GM23338 (cell line): ENCODE measurements around the gene CERS5. TPM values are rescaled to one million over a fixed set of nuclear protein-coding genes. Genes with fewer than 3 reads are reported as not detected.
"Not testable (repeated sequence)": the region's sequence is repeated elsewhere in the genome, so short reads cannot be mapped to it uniquely, and the experiment has no call there.

ENCODE experiments used
- ATAC-seq: fragments of 200-7000 bp; cut with Tn5 transposase; 3 replicates; pipeline ENCODE4 v1.9.1; 2020
- DNase-seq: peaks from one replicate; pipeline ENCODE4 v3.0.0-alpha.2; 2015; ENCODE audit warnings: low spot score
- H2AFZ ChIP-seq: fragments of 200-600 bp; sonication (generic); 2 replicates; pipeline ENCODE4 v1.8.0; 2016; ENCODE audit warnings: antibody characterized with exemption, mild to moderate bottlenecking, moderate library complexity
- H3F3A ChIP-seq: fragments of 200-600 bp; sonication (generic); replicated peaks from 2 replicates; pipeline ENCODE4 v1.8.0; 2017; ENCODE audit warnings: antibody characterized with exemption, mixed run types, low read depth
- H3K27ac ChIP-seq: fragments of 200-600 bp; sonication (generic); 2 replicates; pipeline ENCODE4 v1.6.1; 2016; ENCODE audit warnings: low read depth
- H3K27me3 ChIP-seq: fragments of 200-600 bp; sonication (generic); 2 replicates; pipeline ENCODE4 v1.8.0; 2016; ENCODE audit warnings: mild to moderate bottlenecking, mixed run types, moderate library complexity; ENCODE audit not compliant: insufficient read depth
- H3K36me3 ChIP-seq: fragments of 200-600 bp; sonication (generic); 2 replicates; pipeline ENCODE4 v1.8.0; 2016; ENCODE audit warnings: mild to moderate bottlenecking; ENCODE audit not compliant: insufficient read depth
- H3K4me1 ChIP-seq: fragments of 200-600 bp; sonication (generic); 2 replicates; pipeline ENCODE4 v1.8.0; 2016; ENCODE audit warnings: mild to moderate bottlenecking, moderate library complexity; ENCODE audit not compliant: insufficient read depth
- H3K4me2 ChIP-seq: fragments of 200-600 bp; sonication (generic); 2 replicates; pipeline ENCODE4 v1.7.1; 2017; ENCODE audit warnings: mixed run types
- H3K4me3 ChIP-seq: fragments of 200-600 bp; sonication (generic); 2 replicates; pipeline ENCODE4 v1.6.1; 2016; ENCODE audit warnings: mixed run types
- H3K79me2 ChIP-seq: fragments of 200-600 bp; sonication (generic); replicated peaks from 2 replicates; pipeline ENCODE4 v1.8.0; 2017; ENCODE audit warnings: mild to moderate bottlenecking; ENCODE audit not compliant: insufficient read depth
- H3K9me2 ChIP-seq: fragments of 200-600 bp; sonication (generic); 2 replicates; pipeline ENCODE4 v1.8.0; 2017; ENCODE audit not compliant: insufficient read depth
- H4K20me1 ChIP-seq: fragments of 200-600 bp; sonication (generic); replicated peaks from 2 replicates; pipeline ENCODE4 v1.8.0; 2017; ENCODE audit warnings: mild to moderate bottlenecking; ENCODE audit not compliant: insufficient read depth
- H3K27ac Mint-ChIP-seq: 2 replicates; pipeline ENCODE4 v1.8.0; 2020; ENCODE audit warnings: inconsistent platforms, mild to moderate bottlenecking, moderate library complexity, mixed read lengths
- H3K27me3 Mint-ChIP-seq: 3 replicates; pipeline ENCODE4 v1.8.0; 2022; ENCODE audit warnings: low read depth, mild to moderate bottlenecking, moderate library complexity, mixed read lengths, inconsistent platforms; ENCODE audit not compliant: insufficient read depth, poor library complexity
- H3K36me3 Mint-ChIP-seq: 3 replicates; pipeline ENCODE4 v1.8.0; 2021; ENCODE audit warnings: low read depth, mild to moderate bottlenecking, inconsistent platforms, moderate library complexity, mixed read lengths
- H3K4me1 Mint-ChIP-seq: 3 replicates; pipeline ENCODE4 v1.8.0; 2020; ENCODE audit warnings: mild to moderate bottlenecking, inconsistent platforms, mixed read lengths
- H3K4me3 Mint-ChIP-seq: 3 replicates; pipeline ENCODE4 v1.8.0; 2021; ENCODE audit warnings: moderate library complexity, mild to moderate bottlenecking, inconsistent platforms, mixed read lengths
- H3K9me3 Mint-ChIP-seq: 3 replicates; pipeline ENCODE4 v1.8.0; 2020; ENCODE audit warnings: moderate library complexity, mild to moderate bottlenecking, inconsistent platforms, mixed read lengths
- CREB1 ChIP-seq: fragments of 250-450 bp; sonication (Bioruptor Pico); IDR thresholded peaks from 2 replicates; pipeline ENCODE4 v1.5.0; 2020; ENCODE audit warnings: low read depth, mild to moderate bottlenecking, moderate library complexity
- CTCF ChIP-seq, 2 experiments: fragments of 200-600 bp in 1 of 2; sonication (generic) in 1 of 2; conservative IDR thresholded peaks; 2 replicates each; pipeline versions ENCODE4 v1.5.1 to v1.6.1; 2016 to 2017; ENCODE audit warnings: antibody characterized with exemption in 2 of 2, low read depth in 2 of 2, mild to moderate bottlenecking in 2 of 2, moderate library complexity in 1 of 2
- EZH2 ChIP-seq: fragments of 200-600 bp; sonication (generic); IDR thresholded peaks from one replicate; pipeline ENCODE4 v1.8.0; 2017; ENCODE audit warnings: antibody characterized with exemption, mild to moderate bottlenecking, low read depth; ENCODE audit not compliant: unreplicated experiment
- EZH2phosphoT487 ChIP-seq: fragments of 200-600 bp; sonication (generic); IDR thresholded peaks from one replicate; pipeline ENCODE4 v1.8.1; 2018; ENCODE audit warnings: antibody characterized with exemption; ENCODE audit not compliant: unreplicated experiment
- JUNB ChIP-seq: IDR thresholded peaks from one replicate; pipeline ENCODE4 v1.6.1; 2016; ENCODE audit warnings: antibody characterized with exemption; ENCODE audit not compliant: unreplicated experiment
- REST ChIP-seq: IDR thresholded peaks from one replicate; pipeline ENCODE4 v1.6.1; 2018; ENCODE audit warnings: antibody characterized with exemption; ENCODE audit not compliant: unreplicated experiment
- STAT1 ChIP-seq: IDR thresholded peaks from one replicate; pipeline ENCODE4 v1.6.1; 2016; ENCODE audit warnings: antibody characterized with exemption; ENCODE audit not compliant: unreplicated experiment
- ZNF114 ChIP-seq: fragments of 250-450 bp; sonication (Bioruptor Pico); IDR thresholded peaks from 2 replicates; pipeline ENCODE4 v1.5.0; 2020; ENCODE audit warnings: mild to moderate bottlenecking, moderate library complexity
- ZNF331 ChIP-seq: fragments of 250-450 bp; sonication (Bioruptor Pico); IDR thresholded peaks from 2 replicates; pipeline ENCODE4 v1.5.0; 2020; ENCODE audit warnings: low read depth, mild to moderate bottlenecking, moderate library complexity
- polyA plus RNA-seq: library from polyadenylated mRNA; unstranded; fragments of >200 nt; fragmentation: Nextera tagmentation; extraction: Ambion mirVana; gene quantifications from 2 replicates; pipeline ENCODE4 v1.2.1, GENCODE V29; 2016
- total RNA-seq: library from RNA; depleted of rRNA; stranded (reverse); fragments of >200 nt; shearing (Covaris generic); gene quantifications from 2 replicates; pipeline ENCODE4 v1.2.3, GENCODE V29; 2014
- TF ChIP-seq, protein P1 (sequence below): IDR thresholded peaks from 2 replicates; pipeline ENCODE4 v1.6.1; 2016; ENCODE audit warnings: antibody characterized with exemption
- TF ChIP-seq, protein P2 (sequence below): fragments of 250-450 bp; sonication (Bioruptor Pico); IDR thresholded peaks from 2 replicates; pipeline ENCODE4 v1.5.0; 2020; ENCODE audit warnings: mild to moderate bottlenecking, moderate library complexity

The CERS5 gene
- total and polyA plus RNA-seq, 2 experiments from 2014 or later, result 42.7 to 56.5 TPM

DNA sequence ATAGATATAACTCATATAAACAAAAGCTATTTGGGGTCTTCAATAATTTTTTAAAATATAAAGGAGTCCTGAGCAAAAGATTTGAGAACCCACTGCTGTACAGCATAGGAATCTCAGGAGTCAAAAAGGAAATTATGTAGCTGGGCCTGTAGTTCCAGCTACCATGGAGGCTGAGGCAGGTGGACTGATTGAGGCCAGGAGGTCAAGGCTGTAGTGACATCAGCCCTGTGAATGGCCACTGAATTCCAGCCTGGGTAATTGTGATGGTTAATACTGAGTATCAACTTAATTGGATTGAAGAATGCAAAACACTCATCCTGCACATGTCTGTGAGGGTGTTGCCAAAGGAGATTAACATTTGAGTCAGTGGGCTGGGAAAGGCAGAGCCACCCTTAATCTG, 10.5 kb downstream of the CERS5 start:
- Mint-ChIP-seq H3K27ac (no peak overlapping the region), H3K9me3 (no peaks in the 10 kb centered on the region), H3K4me1 (no peaks in the 10 kb centered on the region), H3K27me3 (no peaks in the 10 kb centered on the region), H3K36me3 (peaks cover 21% of the 10 kb centered on the region; the same call in 2 of the 3 replicates), H3K4me3 (no peak overlapping the region)
- Histone ChIP-seq H3F3A (peaks cover 4% of the 10 kb centered on the region; the same call in 1 of the 2 replicates), H3K4me3 (no peak overlapping the region), H3K27me3 (no peaks in the 10 kb centered on the region), H2AFZ (no peak overlapping the region), H4K20me1 (peaks cover 42% of the 10 kb centered on the region), H3K9me2 (no peaks in the 10 kb centered on the region), H3K79me2 (peaks cover 91% of the 10 kb centered on the region), H3K27ac (no peak overlapping the region), H3K4me1 (no peaks in the 10 kb centered on the region), H3K36me3 (no peaks in the 10 kb centered on the region), H3K4me2 (no peak overlapping the region)
- DNase-seq (no peak), ATAC-seq (no peak)
- TF ChIP-seq CTCF (conservative IDR thresholded peaks at IDR 0.05; ENCODE audit: low read depth in 2 of 2) (no peak), EZH2 (no peak), STAT1 (no peak), EZH2phosphoT487 (no peak), ZNF331 (CRISPR knock-in tag) (no peak), JUNB (no peak), ZNF114 (CRISPR knock-in tag) (no peak), CREB1 (no peak), REST (no peak)
- TF ChIP-seq, protein P1, sequence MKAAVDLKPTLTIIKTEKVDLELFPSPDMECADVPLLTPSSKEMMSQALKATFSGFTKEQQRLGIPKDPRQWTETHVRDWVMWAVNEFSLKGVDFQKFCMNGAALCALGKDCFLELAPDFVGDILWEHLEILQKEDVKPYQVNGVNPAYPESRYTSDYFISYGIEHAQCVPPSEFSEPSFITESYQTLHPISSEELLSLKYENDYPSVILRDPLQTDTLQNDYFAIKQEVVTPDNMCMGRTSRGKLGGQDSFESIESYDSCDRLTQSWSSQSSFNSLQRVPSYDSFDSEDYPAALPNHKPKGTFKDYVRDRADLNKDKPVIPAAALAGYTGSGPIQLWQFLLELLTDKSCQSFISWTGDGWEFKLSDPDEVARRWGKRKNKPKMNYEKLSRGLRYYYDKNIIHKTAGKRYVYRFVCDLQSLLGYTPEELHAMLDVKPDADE, result no peak
- TF ChIP-seq, protein P2, sequence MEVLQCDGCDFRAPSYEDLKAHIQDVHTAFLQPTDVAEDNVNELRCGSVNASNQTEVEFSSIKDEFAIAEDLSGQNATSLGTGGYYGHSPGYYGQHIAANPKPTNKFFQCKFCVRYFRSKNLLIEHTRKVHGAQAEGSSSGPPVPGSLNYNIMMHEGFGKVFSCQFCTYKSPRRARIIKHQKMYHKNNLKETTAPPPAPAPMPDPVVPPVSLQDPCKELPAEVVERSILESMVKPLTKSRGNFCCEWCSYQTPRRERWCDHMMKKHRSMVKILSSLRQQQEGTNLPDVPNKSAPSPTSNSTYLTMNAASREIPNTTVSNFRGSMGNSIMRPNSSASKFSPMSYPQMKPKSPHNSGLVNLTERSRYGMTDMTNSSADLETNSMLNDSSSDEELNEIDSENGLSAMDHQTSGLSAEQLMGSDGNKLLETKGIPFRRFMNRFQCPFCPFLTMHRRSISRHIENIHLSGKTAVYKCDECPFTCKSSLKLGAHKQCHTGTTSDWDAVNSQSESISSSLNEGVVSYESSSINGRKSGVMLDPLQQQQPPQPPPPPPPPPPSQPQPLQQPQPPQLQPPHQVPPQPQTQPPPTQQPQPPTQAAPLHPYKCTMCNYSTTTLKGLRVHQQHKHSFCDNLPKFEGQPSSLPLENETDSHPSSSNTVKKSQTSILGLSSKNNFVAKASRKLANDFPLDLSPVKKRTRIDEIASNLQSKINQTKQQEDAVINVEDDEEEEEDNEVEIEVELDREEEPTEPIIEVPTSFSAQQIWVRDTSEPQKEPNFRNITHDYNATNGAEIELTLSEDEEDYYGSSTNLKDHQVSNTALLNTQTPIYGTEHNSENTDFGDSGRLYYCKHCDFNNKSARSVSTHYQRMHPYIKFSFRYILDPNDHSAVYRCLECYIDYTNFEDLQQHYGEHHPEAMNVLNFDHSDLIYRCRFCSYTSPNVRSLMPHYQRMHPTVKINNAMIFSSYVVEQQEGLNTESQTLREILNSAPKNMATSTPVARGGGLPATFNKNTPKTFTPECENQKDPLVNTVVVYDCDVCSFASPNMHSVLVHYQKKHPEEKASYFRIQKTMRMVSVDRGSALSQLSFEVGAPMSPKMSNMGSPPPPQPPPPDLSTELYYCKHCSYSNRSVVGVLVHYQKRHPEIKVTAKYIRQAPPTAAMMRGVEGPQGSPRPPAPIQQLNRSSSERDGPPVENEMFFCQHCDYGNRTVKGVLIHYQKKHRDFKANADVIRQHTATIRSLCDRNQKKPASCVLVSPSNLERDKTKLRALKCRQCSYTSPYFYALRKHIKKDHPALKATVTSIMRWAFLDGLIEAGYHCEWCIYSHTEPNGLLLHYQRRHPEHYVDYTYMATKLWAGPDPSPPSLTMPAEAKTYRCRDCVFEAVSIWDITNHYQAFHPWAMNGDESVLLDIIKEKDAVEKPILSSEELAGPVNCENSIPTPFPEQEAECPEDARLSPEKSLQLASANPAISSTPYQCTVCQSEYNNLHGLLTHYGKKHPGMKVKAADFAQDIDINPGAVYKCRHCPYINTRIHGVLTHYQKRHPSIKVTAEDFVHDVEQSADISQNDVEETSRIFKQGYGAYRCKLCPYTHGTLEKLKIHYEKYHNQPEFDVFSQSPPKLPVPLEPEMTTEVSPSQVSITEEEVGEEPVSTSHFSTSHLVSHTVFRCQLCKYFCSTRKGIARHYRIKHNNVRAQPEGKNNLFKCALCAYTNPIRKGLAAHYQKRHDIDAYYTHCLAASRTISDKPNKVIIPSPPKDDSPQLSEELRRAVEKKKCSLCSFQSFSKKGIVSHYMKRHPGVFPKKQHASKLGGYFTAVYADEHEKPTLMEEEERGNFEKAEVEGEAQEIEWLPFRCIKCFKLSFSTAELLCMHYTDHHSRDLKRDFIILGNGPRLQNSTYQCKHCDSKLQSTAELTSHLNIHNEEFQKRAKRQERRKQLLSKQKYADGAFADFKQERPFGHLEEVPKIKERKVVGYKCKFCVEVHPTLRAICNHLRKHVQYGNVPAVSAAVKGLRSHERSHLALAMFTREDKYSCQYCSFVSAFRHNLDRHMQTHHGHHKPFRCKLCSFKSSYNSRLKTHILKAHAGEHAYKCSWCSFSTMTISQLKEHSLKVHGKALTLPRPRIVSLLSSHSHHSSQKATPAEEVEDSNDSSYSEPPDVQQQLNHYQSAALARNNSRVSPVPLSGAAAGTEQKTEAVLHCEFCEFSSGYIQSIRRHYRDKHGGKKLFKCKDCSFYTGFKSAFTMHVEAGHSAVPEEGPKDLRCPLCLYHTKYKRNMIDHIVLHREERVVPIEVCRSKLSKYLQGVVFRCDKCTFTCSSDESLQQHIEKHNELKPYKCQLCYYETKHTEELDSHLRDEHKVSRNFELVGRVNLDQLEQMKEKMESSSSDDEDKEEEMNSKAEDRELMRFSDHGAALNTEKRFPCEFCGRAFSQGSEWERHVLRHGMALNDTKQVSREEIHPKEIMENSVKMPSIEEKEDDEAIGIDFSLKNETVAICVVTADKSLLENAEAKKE (CRISPR knock-in tag), result no peak

- H3K27me3 Mint-ChIP-seq, ATAC-seq, DNase-seq, H3K4me3 ChIP-seq, H3K36me3 ChIP-seq, H3K27ac Mint-ChIP-seq, H3K4me3 Mint-ChIP-seq, H3K27ac ChIP-seq, H3K9me2 ChIP-seq, H3K27me3 ChIP-seq, H3K9me3 Mint-ChIP-seq, H2AFZ ChIP-seq, H3K4me1 ChIP-seq, H3K4me2 ChIP-seq, H3F3A ChIP-seq, H3K4me1 Mint-ChIP-seq: not testable (repeated sequence)
- peaks cover 91% of the 10 kb centered on the region for H3K79me2 ChIP-seq
- H4K20me1 ChIP-seq, result peaks cover 35% of the 10 kb centered on the region
- H3K36me3 Mint-ChIP-seq, result peaks cover 21% of the 10 kb centered on the region; the same call in 2 of the 3 replicates
These were observed 12.2 kb downstream of the CERS5 start for GRCh38 chr12:50154947-50155346.
